Measurements from ENCODE around the gene CCDC138.

The CCDC138 gene

DNA sequence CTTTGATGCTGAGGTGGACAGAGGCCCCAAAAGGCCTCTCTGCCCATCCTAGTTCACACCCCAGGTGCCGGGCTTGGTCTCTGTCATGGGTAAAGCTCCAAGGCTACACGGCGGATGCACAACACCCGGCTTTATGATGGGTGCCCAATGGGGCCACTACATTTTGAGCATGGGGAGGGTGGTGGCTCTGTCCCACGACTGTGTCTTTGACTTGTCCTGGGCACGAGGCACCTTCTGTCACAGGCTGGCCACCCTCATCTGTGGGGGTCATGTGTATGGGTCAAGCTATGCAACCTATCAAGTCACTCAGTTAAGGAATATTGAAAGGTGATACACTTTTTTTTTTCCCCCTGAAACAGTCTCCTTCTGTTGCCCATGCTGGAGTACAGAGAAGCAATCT, 138.7 kb downstream of the CCDC138 start:
- no peak for FAIRE-seq
- TF ChIP-seq POLR2AphosphoS5 (IDR thresholded peaks at IDR 0.05; ENCODE audit: low read depth, low read length) (no peak), PAX5 (IDR thresholded peaks at IDR 0.05; ENCODE audit: insufficient read depth, low read length, severe bottlenecking) (no peak)
- no peak for DNase-seq (ENCODE audit: insufficient read length, low spot score)

DNA sequence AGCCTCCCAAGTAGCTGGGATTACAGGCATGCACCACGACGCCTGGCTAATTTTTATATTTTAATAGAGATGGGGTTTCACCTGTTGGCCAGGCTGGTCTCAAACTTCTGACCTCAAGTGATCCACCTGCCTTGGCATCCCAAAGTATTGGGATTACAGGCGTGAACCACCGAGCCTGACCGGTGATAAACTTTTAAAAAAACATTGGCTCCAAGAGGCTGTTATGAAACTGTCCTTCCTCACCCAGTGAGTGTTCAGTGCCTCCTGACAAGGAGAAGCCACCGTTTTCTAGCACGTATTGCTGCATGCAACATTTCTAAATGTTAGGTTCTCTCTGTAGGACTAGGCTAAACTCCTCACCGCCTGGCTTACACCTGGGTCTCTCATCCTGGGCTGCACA, 139.2 kb downstream of the CCDC138 start:
- no peak for TF ChIP-seq POLR2AphosphoS5 (IDR thresholded peaks at IDR 0.05; ENCODE audit: low read depth, low read length)
- TF ChIP-seq PAX5 (IDR thresholded peaks at IDR 0.05; ENCODE audit: insufficient read depth, low read length, severe bottlenecking): no peak
- TF ChIP-seq POLR2A (IDR thresholded peaks at IDR 0.05; ENCODE audit: low read depth, low read length): no peak
- no peak for TF ChIP-seq TAF1 (IDR thresholded peaks at IDR 0.05; ENCODE audit: low read depth, low read length)
- no peak for TF ChIP-seq POU2F2 (IDR thresholded peaks at IDR 0.05; ENCODE audit: low read depth, low read length)
- TF ChIP-seq SPI1 (IDR thresholded peaks at IDR 0.05; ENCODE audit: low read depth, low read length): no peak
- no peak for FAIRE-seq
- no peak for DNase-seq (ENCODE audit: insufficient read length, low spot score)

Data from GM12891 (cell line).